ENCODE results near the gene C4BPA. TPM values are rescaled to one million over a fixed set of nuclear protein-coding genes. Genes with fewer than 3 reads are reported as not detected.

The C4BPA gene
- total RNA-seq, 1 experiment from 2014 or later: not detected

GRCh38 chr1:207174913-207175312 is 70.9 kb downstream of the C4BPA start:
- H4K91ac ChIP-seq (ENCODE audit: insufficient read length, low read depth, low read length): no peak overlapping the region
- Mint-ChIP-seq H3K4me1 (peaks cover 0 to 7% of the 10 kb centered on the region in 2 experiments; a peak in 3 of 4 replicates), H3K9me3 (no peaks in the 10 kb centered on the region), H3K27ac (no peak overlapping the region), H3K27me3 (ENCODE audit: low read depth) (no peaks in the 10 kb centered on the region; the same call in 1 of the 2 replicates), H3K4me3 (no peak overlapping the region), H3K36me3 (ENCODE audit: insufficient read depth in 1 of 3, low read depth in 3 of 3) (no peaks in the 10 kb centered on the region)
- H3K79me2 ChIP-seq (ENCODE audit: insufficient read depth, low read length): no peaks in the 10 kb centered on the region
- no peaks in the 10 kb centered on the region for H3K4me1 ChIP-seq (ENCODE audit: insufficient read depth, low read length)
- no peak overlapping the region for H2BK20ac ChIP-seq (ENCODE audit: low read depth, low read length, poor library complexity, severe bottlenecking)
- no peak overlapping the region for H3K27ac ChIP-seq (ENCODE audit: insufficient read length, low read depth, low read length)
- H2BK5ac ChIP-seq (ENCODE audit: insufficient read length, low read length): no peak overlapping the region
- no peak overlapping the region for H3T11ph ChIP-seq (ENCODE audit: low read length)
- no peak overlapping the region for H2AFZ ChIP-seq (ENCODE audit: low read length)
- no CpG with 5 or more reads among the region's 4 CpGs for WGBS (ENCODE audit: extremely low coverage, insufficient read length, low lambda C conversion rate)
- TF ChIP-seq CTCF (conservative IDR thresholded peaks at IDR 0.05): no peak
- H3K4ac ChIP-seq (ENCODE audit: low read depth, low read length): no peak overlapping the region
- H4K8ac ChIP-seq (replicated peaks; ENCODE audit: insufficient read length, low read depth, low read length): no peak overlapping the region
- no peak overlapping the region for H3K18ac ChIP-seq (ENCODE audit: insufficient read length, low read depth, low read length)
- H3K9me3 ChIP-seq (ENCODE audit: control insufficient read depth, low read depth, low read length): no peaks in the 10 kb centered on the region
- no peak for DNase-seq
- H4K5ac ChIP-seq (ENCODE audit: insufficient read length, low read depth, low read length): no peak overlapping the region
- H3K14ac ChIP-seq (ENCODE audit: insufficient read depth, low read length): no peak overlapping the region
- no peak overlapping the region for H2BK12ac ChIP-seq (ENCODE audit: insufficient read length, low read depth, low read length)
- no peaks in the 10 kb centered on the region for H3K79me1 ChIP-seq (ENCODE audit: insufficient read depth, low read depth, low read length, poor library complexity, severe bottlenecking)
- H3K27me3 ChIP-seq (ENCODE audit: insufficient read depth, low read length): no peaks in the 10 kb centered on the region
- H2BK15ac ChIP-seq (ENCODE audit: low read depth, low read length): no peak overlapping the region
- H4K20me1 ChIP-seq (ENCODE audit: control insufficient read depth, insufficient read depth, insufficient read length): no peaks in the 10 kb centered on the region
- H3K9ac ChIP-seq (ENCODE audit: extremely low read depth, insufficient read length, low read length): no peak overlapping the region
- no peak overlapping the region for H3K4me2 ChIP-seq (ENCODE audit: insufficient read depth, insufficient read length, low read length)
- H3K23ac ChIP-seq (ENCODE audit: insufficient read length, low read depth, low read length): no peak overlapping the region
- no peaks in the 10 kb centered on the region for H3K23me2 ChIP-seq (ENCODE audit: insufficient read length, low read depth, low read length, poor library complexity, severe bottlenecking)
- H2BK120ac ChIP-seq (ENCODE audit: low read depth, low read length, poor library complexity, severe bottlenecking): no peak overlapping the region
- H3K56ac ChIP-seq (ENCODE audit: insufficient read length, low read depth, low read length): no peak overlapping the region
- H2AK5ac ChIP-seq (ENCODE audit: insufficient read length, low read length): no peak overlapping the region

All from H9 (cell line).